Gastroesophageal sphincter (tissue), 3 donors: ENCODE results near the gene WDR47.

Experiments
- CTCF ChIP-seq, 4 experiments: fragments of 200-600 bp in 2 of 4; fragments of 450-650 bp in 2 of 4; sonication (generic) in 1 of 4; IDR thresholded peaks; one replicate each; pipeline ENCODE4 v1.5.1; 2017 to 2019; ENCODE audit warnings: antibody characterized with exemption in 4 of 4, mild to moderate bottlenecking in 2 of 4, moderate library complexity in 2 of 4
- POLR2A ChIP-seq, 2 donors: fragments of 450-650 bp; IDR thresholded peaks; one replicate each; pipeline ENCODE4 v1.6.1; 2017; ENCODE audit warnings: antibody characterized with exemption in 2 of 2, mild to moderate bottlenecking in 2 of 2, moderate library complexity in 1 of 2

GRCh38 chr1:109080441-109081082, 38.7 kb upstream of the WDR47 start:
- TF ChIP-seq CTCF (IDR thresholded peaks at IDR 0.05) = no peak
- TF ChIP-seq POLR2A (IDR thresholded peaks at IDR 0.05) = no peak
